AG09319 (cell line): ENCODE data around the gene TWSG1.

ENCODE experiments used
- DNase-seq: peaks from one replicate; pipeline ENCODE4 v3.0.0-alpha.2; 2010; ENCODE audit warnings: low read depth; ENCODE audit errors: extremely low read depth
- TF ChIP-seq, protein P1 (sequence below): IDR thresholded peaks from 2 replicates; pipeline ENCODE4 v1.5.1; 2011; ENCODE audit warnings: low read depth, mild to moderate bottlenecking, inconsistent platforms, low read length, moderate library complexity

TWSG1 gene

DNA sequence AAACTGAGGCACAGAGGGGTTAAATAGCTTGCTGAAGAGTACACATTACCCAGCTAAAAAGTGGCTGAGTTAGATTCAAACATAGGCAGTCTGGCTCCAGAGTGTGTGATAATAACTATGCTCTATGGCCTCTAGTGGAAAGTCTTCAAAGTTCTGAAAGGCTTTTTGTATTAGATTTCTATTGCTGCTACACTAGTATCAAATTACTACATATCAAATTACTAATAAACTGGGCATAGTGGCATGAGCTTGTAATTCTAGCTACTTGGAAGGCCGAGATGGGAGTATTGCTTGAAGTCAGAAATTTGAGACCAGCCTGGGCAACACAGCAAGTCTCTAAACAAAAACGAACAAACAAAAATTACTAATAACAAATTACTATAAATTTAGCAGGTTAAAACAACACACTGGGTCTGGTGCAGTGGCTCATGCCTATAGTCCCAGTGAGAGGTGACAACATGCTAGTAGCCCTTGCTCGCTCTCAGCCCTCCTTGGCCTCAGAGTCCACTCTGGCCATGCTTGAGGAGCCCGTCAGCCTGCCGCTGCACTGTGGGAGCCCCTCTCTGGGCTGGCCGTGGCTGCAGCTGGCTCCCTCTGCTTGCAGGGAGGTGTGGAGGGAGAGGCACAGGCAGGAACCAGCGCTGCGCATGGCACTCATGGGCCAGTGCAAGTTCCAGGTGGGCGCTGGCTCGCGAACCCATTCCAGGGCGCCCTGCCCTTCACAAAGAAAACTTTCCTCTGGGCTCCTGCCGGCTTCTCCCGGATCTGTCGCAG lies 38.2 kb upstream of the TWSG1 start:
- peak; percentile 7 for DNase-seq
- TF ChIP-seq, protein P1, sequence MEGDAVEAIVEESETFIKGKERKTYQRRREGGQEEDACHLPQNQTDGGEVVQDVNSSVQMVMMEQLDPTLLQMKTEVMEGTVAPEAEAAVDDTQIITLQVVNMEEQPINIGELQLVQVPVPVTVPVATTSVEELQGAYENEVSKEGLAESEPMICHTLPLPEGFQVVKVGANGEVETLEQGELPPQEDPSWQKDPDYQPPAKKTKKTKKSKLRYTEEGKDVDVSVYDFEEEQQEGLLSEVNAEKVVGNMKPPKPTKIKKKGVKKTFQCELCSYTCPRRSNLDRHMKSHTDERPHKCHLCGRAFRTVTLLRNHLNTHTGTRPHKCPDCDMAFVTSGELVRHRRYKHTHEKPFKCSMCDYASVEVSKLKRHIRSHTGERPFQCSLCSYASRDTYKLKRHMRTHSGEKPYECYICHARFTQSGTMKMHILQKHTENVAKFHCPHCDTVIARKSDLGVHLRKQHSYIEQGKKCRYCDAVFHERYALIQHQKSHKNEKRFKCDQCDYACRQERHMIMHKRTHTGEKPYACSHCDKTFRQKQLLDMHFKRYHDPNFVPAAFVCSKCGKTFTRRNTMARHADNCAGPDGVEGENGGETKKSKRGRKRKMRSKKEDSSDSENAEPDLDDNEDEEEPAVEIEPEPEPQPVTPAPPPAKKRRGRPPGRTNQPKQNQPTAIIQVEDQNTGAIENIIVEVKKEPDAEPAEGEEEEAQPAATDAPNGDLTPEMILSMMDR, result no peak

DNA sequence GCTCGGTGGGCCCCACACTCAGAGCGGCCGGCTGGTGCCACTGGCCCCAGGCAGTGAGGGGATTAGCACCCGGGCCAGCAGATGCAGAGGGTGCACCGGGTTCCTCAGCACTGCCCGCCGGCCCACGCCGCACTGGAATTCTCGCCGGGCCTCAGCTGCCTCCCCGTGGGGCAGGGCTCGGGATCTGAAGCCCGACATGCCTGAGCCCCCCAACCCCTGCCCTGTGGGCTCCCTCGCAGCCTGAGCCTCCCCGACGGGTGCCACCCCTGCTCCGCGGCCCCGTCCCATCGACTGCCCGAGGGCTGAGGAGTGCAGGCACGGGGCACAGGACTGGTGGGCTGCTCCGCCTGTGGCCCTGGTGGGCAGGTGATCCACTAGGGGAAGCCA lies 37.6 kb upstream of the TWSG1 start:
- DNase-seq, result no peak
- TF ChIP-seq, protein P1, result no peak

DNA sequence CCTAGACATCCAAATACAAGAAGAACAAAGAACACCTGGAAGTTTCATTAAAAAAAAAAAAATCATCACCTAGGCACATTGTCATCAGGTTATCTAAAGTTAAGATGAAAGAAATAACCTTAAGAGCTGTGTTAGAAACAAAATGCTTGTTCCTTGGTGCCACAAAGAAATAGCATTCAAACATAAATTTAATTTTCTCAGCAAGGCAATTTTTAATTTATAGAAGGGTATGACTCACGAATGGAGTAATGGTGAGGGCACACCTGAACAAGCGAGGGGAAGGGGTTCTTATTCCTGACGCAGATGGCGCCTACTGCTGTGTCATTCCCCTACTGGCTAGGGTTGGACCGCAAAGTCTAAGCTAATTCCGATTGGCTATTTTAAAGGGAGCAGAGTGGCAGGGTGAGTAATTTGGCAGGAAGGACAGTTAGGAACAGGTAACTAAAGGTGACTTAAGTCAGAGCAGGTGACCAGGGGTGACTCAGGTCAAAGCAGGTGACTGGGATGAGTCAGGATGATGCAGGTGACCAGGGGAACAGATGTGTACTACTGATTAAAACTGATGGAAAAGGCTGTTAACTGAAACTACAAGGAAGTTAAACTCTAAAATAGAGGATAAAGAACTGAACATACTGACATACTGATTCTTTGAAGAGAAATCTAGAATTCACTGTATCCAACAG lies 30.0 kb upstream of the TWSG1 start:
- no peak for DNase-seq
- TF ChIP-seq, protein P1, result no peak

DNA sequence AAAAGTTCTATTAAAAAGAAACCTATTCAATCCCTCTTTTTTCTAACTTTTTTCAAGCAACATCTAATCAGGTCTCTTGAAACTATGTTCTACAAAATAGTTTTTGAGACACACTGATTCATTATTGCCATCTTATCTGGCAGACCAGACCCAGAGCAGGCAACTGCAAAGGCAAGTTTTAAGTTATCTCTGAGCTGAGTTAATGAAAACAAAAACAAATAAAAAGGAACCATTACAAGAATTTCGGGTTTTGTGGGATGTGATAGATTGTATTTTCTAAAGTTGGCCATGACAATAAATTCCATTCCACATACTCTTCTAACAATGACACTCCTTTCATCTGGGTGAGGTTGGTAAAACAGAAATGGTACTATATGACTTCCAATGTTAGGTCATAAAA lies 15.2 kb upstream of the TWSG1 start:
- no peak for DNase-seq
- TF ChIP-seq, protein P1, result no peak

DNA sequence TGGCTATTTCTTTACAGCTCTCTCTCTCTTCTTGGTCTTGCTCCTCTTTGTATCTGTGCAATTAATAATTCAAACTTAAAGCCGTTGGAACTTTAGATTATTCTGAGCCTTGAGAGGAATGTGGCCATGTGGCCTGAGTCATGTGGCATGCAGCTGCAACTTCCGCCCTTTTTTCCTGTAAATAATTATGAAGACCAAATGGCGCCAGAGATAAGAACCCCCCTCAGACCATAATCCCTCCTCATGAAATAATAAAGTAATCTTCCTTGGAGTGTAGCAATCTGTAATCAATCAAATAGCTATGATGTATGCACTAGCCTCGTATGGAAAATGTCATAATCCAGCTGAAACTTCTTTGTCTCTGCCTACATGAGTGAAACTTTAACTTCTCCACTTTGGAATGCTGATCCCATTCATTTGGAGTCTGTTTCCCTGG lies 13.5 kb upstream of the TWSG1 start:
- DNase-seq, result no peak
- TF ChIP-seq, protein P1, result no peak

DNA sequence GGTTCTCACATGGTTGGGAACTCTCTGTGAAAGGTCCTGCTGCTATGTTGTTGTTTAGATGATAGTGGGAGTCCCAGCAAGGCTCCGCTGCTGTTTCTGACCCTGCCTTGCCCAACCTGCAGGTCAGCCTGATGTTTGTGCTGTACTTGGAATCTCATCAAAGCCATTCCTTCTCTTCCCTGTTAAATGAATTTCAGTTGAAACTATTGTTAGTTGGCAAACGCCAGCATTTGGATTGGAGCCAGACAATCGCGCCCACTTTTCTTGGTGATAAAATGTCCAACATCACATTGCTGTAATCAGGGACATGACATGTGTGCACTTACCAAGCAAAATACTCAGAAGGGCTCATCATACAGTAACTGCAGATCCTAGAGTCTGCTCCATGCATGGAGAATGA lies 12.8 kb upstream of the TWSG1 start:
- no peak for DNase-seq
- TF ChIP-seq, protein P1, result no peak

DNA sequence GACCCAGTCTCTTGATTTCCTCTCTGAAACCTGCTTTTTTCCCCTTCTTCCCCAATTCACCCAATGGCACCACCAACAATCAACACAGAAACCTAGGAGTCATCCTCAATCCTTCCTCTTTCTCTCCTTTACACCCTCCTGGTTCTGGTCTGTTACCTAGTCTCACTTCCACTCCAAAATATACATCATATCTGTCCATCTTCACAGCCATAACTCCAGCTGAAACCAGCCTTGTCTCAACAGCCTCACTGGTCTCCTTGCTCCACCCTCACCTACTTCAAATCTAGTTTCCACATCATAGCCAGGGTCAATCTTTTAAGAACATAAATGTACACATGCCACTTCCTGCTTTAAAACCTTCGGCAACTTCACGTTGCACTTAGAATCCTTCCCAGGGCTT lies 11.8 kb upstream of the TWSG1 start:
- TF ChIP-seq, protein P1, result no peak
- no peak for DNase-seq
